K562 (cell line): Measurements from ENCODE around the gene NRG3. TPM values are rescaled to one million over a fixed set of nuclear protein-coding genes. Genes with fewer than 3 reads are reported as not detected.

Source experiments
- ATAC-seq: fragments of 200-7000 bp; cut with Tn5 transposase; 3 replicates; pipeline ENCODE4 v1.9.1; 2020; ENCODE audit warnings: moderate library complexity
- BruUV-seq: library from RNA; stranded (reverse); fragments of 400-500 nt; replicated peaks from 2 replicates; lab custom pipeline; 2021; lab: Mats Ljungman, UMichigan
- CTCF ChIA-PET: fragments of 300-600 bp; formaldehyde crosslinking; extraction: SDS; loops from one replicate; lab custom pipeline; 2021; ENCODE audit warnings: low intra/inter-chr PET ratio; lab: Yijun Ruan, JAX
- POLR2A ChIA-PET: fragments of 300-600, 350-650 bp; sonication (Branson Sonifier 250); formaldehyde crosslinking; extraction: SDS; loops from one replicate; lab custom pipeline; 2021; ENCODE audit warnings: antibody characterized with exemption, inconsistent platforms; lab: Yijun Ruan, JAX
- DNase-seq, 4 experiments: peaks; one replicate each; pipeline versions ENCODE4 v3.0.0 to v3.0.0-alpha.2; 2011 to 2018; ENCODE audit warnings: low spot score in 3 of 4, mixed read lengths in 3 of 4; ENCODE audit errors: extremely low read depth in 1 of 4
- FAIRE-seq: peaks from 2 replicates; lab custom pipeline; 2011; peaks lifted over from hg19 to GRCh38; lab: Jason Lieb, UNC
- H2AFZ ChIP-seq: 2 replicates; pipeline ENCODE4 v1.6.0; 2011; ENCODE audit warnings: low read depth, low read length, control low read depth, inconsistent platforms
- H3K27ac ChIP-seq: fragments of 200-600 bp; 3 replicates; pipeline ENCODE4 v1.8.0; 2011; ENCODE audit warnings: low read depth, mild to moderate bottlenecking, control low read depth, inconsistent platforms, low read length, moderate library complexity, mixed read lengths; ENCODE audit errors: extremely low read depth
- H3K27me3 ChIP-seq, 2 experiments: fragments of 300-600 bp in 1 of 2; 2 replicates in 1 of 2; 3 replicates in 1 of 2; pipeline versions ENCODE4 v1.6.0 to v1.8.0; 2011; ENCODE audit warnings: inconsistent platforms in 2 of 2, low read length in 2 of 2, mild to moderate bottlenecking in 1 of 2, mixed read lengths in 1 of 2, moderate library complexity in 1 of 2; ENCODE audit not compliant: control insufficient read depth in 2 of 2, insufficient read depth in 2 of 2
- H3K36me3 ChIP-seq: fragments of 300-600 bp; 3 replicates; pipeline ENCODE4 v1.8.0; 2011; ENCODE audit warnings: mild to moderate bottlenecking, low read length, inconsistent platforms; ENCODE audit not compliant: control insufficient read depth, insufficient read depth
- H3K4me1 ChIP-seq, 2 experiments: fragments of 200-600 bp in 1 of 2; replicated peaks in 1 of 2; 2 replicates in 1 of 2; 3 replicates in 1 of 2; pipeline versions ENCODE4 v1.5.1 to v1.8.0; 2011; ENCODE audit warnings: inconsistent platforms in 2 of 2, low read length in 2 of 2, mild to moderate bottlenecking in 1 of 2, mixed read lengths in 1 of 2, moderate library complexity in 1 of 2; ENCODE audit not compliant: control insufficient read depth in 2 of 2, insufficient read depth in 2 of 2
- H3K4me2 ChIP-seq: 2 replicates; pipeline ENCODE4 v1.6.1; 2011; ENCODE audit warnings: low read length, control low read depth, inconsistent platforms, mixed read lengths; ENCODE audit not compliant: insufficient read depth
- H3K4me3 ChIP-seq: fragments of 200-600 bp; sonication (generic), shearing (Covaris generic); 2 replicates; pipeline ENCODE4 v1.5.1; 2016; ENCODE audit warnings: control low read depth, inconsistent platforms
- H3K79me2 ChIP-seq: fragments of 200-600 bp; 3 replicates; pipeline ENCODE4 v1.8.0; 2011; ENCODE audit warnings: low read length, inconsistent platforms; ENCODE audit not compliant: control insufficient read depth, insufficient read depth
- H3K9ac ChIP-seq, 2 experiments: 2 replicates each; pipeline versions ENCODE4 v1.6.0 to v1.6.1; 2011; ENCODE audit warnings: low read depth in 2 of 2, low read length in 2 of 2, control low read depth in 1 of 2, inconsistent platforms in 1 of 2, mild to moderate bottlenecking in 1 of 2, mixed read lengths in 1 of 2; ENCODE audit not compliant: insufficient read depth in 1 of 2
- H3K9me1 ChIP-seq: one replicate; pipeline ENCODE4 v1.6.0; 2011; ENCODE audit warnings: inconsistent platforms, mild to moderate bottlenecking, low read length, moderate library complexity; ENCODE audit not compliant: control insufficient read depth, insufficient read depth
- H3K9me3 ChIP-seq: replicated peaks from 2 replicates; pipeline ENCODE4 v1.5.1; 2011; ENCODE audit warnings: low read depth, low read length, inconsistent platforms; ENCODE audit not compliant: control insufficient read depth, insufficient read depth
- H4K20me1 ChIP-seq: replicated peaks from 2 replicates; pipeline ENCODE4 v1.6.1; 2011; ENCODE audit warnings: low read length, inconsistent platforms, mixed read lengths; ENCODE audit not compliant: control insufficient read depth, insufficient read depth
- BCOR ChIP-seq: fragments of 450-650 bp; IDR thresholded peaks from 2 replicates; pipeline ENCODE4 v1.6.1; 2016
- HDAC3 ChIP-seq: fragments of 450-650 bp; IDR thresholded peaks from 2 replicates; pipeline ENCODE4 v1.6.1; 2018; ENCODE audit warnings: borderline replicate concordance, mild to moderate bottlenecking, moderate library complexity; ENCODE audit not compliant: partially characterized antibody
- HNRNPLL ChIP-seq: fragments of 200-400 bp; formaldehyde crosslinking; IDR thresholded peaks from 2 replicates; pipeline ENCODE4 v1.6.1; 2017; ENCODE audit warnings: low read length, low read depth, mild to moderate bottlenecking; ENCODE audit not compliant: poor library complexity, severe bottlenecking
- KDM2B ChIP-seq: fragments of 250-450 bp; sonication (Bioruptor Pico); IDR thresholded peaks from 2 replicates; pipeline ENCODE4 v1.8.0; 2021; ENCODE audit warnings: mild to moderate bottlenecking, moderate library complexity
- PRMT5 ChIP-seq: sonication (generic); formaldehyde crosslinking; IDR thresholded peaks from 2 replicates; pipeline ENCODE4 v1.5.0; 2020; ENCODE audit warnings: missing genetic modification reagents
- ZNF778 ChIP-seq: fragments of 450-650 bp; formaldehyde crosslinking; IDR thresholded peaks from 2 replicates; pipeline ENCODE4 v1.4.0; 2020; ENCODE audit warnings: mild to moderate bottlenecking, moderate library complexity
- in situ Hi-C: fragments of 300-500 bp; cut with MboI; formaldehyde crosslinking; loops from 4 replicates; pipeline ENCODE4 v1.15.0; 2018; ENCODE audit warnings: inconsistent platforms, mixed read lengths
- intact Hi-C: fragments of 100-400 bp; cut with micrococcal nuclease; formaldehyde crosslinking; loops from 2 replicates; pipeline ENCODE4 v1.14.2; 2022
- polyA plus RNA-seq, 8 experiments: library from polyadenylated mRNA; depleted of rRNA in 4 of 8; stranded (reverse) in 5 of 8; unstranded in 3 of 8; fragments of >200 nt; fragmentation: Nextera tagmentation in 2 of 8; fragmentation: Illumina TruSeq in 1 of 8; extraction: Ambion mirVana in 2 of 8; extraction: Trizol in 1 of 8; gene quantifications; 2 replicates each; pipeline versions ENCODE4 v1.2.1 to v1.2.3, GENCODE V29; 2011 to 2014; ENCODE audit warnings: inconsistent platforms in 1 of 8, missing spikeins in 1 of 8
- total RNA-seq, 7 experiments: library from RNA; depleted of rRNA in 6 of 7; stranded (reverse); fragments of >200 nt in 6 of 7; fragmentation: Illumina TruSeq in 2 of 7; extraction: Trizol in 2 of 7; gene quantifications; 2 replicates each; pipeline versions ENCODE4 v1.2.1 to v1.2.3, GENCODE V29; 2011 to 2021; ENCODE audit warnings: low replicate concordance in 1 of 7
- TF ChIP-seq, protein P1 (sequence below), 2 experiments: fragments of 450-650 bp; IDR thresholded peaks; 2 replicates each; pipeline ENCODE4 v1.6.1; 2018; ENCODE audit warnings: mild to moderate bottlenecking in 2 of 2, low read depth in 1 of 2; ENCODE audit not compliant: partially characterized antibody in 2 of 2
- TF ChIP-seq, protein P2 (sequence below): IDR thresholded peaks from 2 replicates; pipeline ENCODE4 v1.6.1; 2011; ENCODE audit warnings: borderline replicate concordance, low read depth, mild to moderate bottlenecking, moderate library complexity, low read length; ENCODE audit not compliant: insufficient read depth, poor library complexity, severe bottlenecking
- TF ChIP-seq, protein P3 (sequence below): fragments of 250-450 bp; sonication (Bioruptor Pico); IDR thresholded peaks from 2 replicates; pipeline ENCODE4 v1.4.0; 2020; ENCODE audit warnings: mild to moderate bottlenecking

Gene NRG3
- total and polyA plus RNA-seq, 9 of the 15 experiments (the other 6 are each of a cell fraction or from before 2014, with no cell fraction given) = not detected

DNA sequence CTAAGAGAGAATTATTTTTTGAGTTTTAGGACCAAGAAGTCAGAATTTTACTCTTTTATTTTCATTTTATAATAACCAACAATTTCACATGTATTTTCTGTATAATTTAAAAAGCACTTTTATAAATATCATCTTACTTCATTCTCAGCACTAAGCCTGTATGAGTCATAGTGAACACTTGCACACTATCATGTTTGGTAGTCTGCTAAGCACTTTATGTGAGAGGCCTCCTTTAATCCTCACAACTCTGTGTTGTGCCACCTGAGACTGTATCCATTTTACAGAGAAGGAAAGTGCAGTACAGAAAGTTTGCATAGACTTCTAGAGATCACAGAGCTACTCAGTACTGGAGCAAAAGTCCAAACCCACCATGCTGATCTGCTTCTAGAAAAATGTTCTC, 939.6 kb downstream of the NRG3 start:
- DNase-seq (no peak), FAIRE-seq (no peak), ATAC-seq (no peak)
- intact Hi-C loops = loop anchor here (5.0 kb wide), 1 partner anchor 1058 kb away; no protein-coding TSS in a partner anchor
- no TSS peak for BruUV-seq
- Histone ChIP-seq H3K27ac (no peak overlapping the region), H3K9me1 (no peaks in the 10 kb centered on the region), H4K20me1 (no peaks in the 10 kb centered on the region), H3K9me3 (0 out of 2 replicates have a peak, but pooled peaks cover 2% of the 10 kb centered on the region)
- TF ChIP-seq HNRNPLL (no peak), HDAC3 (no peak), ZNF778 (CRISPR knock-in tag) (no peak), PRMT5 (CRISPR knock-in tag) (no peak), KDM2B (no peak), BCOR (no peak)
- TF ChIP-seq, protein P1, sequence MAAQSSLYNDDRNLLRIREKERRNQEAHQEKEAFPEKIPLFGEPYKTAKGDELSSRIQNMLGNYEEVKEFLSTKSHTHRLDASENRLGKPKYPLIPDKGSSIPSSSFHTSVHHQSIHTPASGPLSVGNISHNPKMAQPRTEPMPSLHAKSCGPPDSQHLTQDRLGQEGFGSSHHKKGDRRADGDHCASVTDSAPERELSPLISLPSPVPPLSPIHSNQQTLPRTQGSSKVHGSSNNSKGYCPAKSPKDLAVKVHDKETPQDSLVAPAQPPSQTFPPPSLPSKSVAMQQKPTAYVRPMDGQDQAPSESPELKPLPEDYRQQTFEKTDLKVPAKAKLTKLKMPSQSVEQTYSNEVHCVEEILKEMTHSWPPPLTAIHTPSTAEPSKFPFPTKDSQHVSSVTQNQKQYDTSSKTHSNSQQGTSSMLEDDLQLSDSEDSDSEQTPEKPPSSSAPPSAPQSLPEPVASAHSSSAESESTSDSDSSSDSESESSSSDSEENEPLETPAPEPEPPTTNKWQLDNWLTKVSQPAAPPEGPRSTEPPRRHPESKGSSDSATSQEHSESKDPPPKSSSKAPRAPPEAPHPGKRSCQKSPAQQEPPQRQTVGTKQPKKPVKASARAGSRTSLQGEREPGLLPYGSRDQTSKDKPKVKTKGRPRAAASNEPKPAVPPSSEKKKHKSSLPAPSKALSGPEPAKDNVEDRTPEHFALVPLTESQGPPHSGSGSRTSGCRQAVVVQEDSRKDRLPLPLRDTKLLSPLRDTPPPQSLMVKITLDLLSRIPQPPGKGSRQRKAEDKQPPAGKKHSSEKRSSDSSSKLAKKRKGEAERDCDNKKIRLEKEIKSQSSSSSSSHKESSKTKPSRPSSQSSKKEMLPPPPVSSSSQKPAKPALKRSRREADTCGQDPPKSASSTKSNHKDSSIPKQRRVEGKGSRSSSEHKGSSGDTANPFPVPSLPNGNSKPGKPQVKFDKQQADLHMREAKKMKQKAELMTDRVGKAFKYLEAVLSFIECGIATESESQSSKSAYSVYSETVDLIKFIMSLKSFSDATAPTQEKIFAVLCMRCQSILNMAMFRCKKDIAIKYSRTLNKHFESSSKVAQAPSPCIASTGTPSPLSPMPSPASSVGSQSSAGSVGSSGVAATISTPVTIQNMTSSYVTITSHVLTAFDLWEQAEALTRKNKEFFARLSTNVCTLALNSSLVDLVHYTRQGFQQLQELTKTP (IDR thresholded peaks at IDR 0.05; ENCODE audit: low read depth in 1 of 2, partially characterized antibody in 2 of 2) = no peak
- TF ChIP-seq, protein P2, sequence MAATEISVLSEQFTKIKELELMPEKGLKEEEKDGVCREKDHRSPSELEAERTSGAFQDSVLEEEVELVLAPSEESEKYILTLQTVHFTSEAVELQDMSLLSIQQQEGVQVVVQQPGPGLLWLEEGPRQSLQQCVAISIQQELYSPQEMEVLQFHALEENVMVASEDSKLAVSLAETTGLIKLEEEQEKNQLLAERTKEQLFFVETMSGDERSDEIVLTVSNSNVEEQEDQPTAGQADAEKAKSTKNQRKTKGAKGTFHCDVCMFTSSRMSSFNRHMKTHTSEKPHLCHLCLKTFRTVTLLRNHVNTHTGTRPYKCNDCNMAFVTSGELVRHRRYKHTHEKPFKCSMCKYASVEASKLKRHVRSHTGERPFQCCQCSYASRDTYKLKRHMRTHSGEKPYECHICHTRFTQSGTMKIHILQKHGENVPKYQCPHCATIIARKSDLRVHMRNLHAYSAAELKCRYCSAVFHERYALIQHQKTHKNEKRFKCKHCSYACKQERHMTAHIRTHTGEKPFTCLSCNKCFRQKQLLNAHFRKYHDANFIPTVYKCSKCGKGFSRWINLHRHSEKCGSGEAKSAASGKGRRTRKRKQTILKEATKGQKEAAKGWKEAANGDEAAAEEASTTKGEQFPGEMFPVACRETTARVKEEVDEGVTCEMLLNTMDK = no peak
- TF ChIP-seq, protein P3, sequence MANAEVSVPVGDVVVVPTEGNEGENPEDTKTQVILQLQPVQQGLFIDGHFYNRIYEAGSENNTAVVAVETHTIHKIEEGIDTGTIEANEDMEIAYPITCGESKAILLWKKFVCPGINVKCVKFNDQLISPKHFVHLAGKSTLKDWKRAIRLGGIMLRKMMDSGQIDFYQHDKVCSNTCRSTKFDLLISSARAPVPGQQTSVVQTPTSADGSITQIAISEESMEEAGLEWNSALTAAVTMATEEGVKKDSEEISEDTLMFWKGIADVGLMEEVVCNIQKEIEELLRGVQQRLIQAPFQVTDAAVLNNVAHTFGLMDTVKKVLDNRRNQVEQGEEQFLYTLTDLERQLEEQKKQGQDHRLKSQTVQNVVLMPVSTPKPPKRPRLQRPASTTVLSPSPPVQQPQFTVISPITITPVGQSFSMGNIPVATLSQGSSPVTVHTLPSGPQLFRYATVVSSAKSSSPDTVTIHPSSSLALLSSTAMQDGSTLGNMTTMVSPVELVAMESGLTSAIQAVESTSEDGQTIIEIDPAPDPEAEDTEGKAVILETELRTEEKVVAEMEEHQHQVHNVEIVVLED (CRISPR knock-in tag) = no peak
- TF ChIP-seq, all 486 proteins: peak for 0
- CTCF ChIA-PET = no interaction called here
- Histone ChIP-seq H3K4me2 (no peak overlapping the region), H3K9ac (no peak overlapping the region), H3K36me3 (no peaks in the 10 kb centered on the region), H3K4me1 (no peaks in the 10 kb centered on the region), H3K79me2 (no peaks in the 10 kb centered on the region), H2AFZ (no peak overlapping the region), H3K4me3 (no peak overlapping the region), H3K27me3 (no peaks in the 10 kb centered on the region)
- POLR2A ChIA-PET = no interaction called here
- in situ Hi-C loops = no loop called here
